IMR-90 (cell line): Measurements from ENCODE around the gene GPRASP1. TPM values are rescaled to one million over a fixed set of nuclear protein-coding genes. Genes with fewer than 3 reads are reported as not detected.
"Not testable (repeated sequence)": the region's sequence is repeated elsewhere in the genome, so short reads cannot be mapped to it uniquely, and the experiment has no call there.

Experiments
- ATAC-seq: fragments of 200-7000 bp; cut with Tn5 transposase; 2 replicates; pipeline ENCODE4 v1.9.1; 2020; ENCODE audit warnings: low read depth, mild to moderate bottlenecking, moderate library complexity
- BruUV-seq: library from RNA; stranded (reverse); fragments of 400-500 nt; replicated peaks from 2 replicates; lab custom pipeline; 2021; lab: Mats Ljungman, UMichigan
- CTCF ChIA-PET: fragments of 300-600 bp; formaldehyde crosslinking; extraction: SDS; loops from one replicate; lab custom pipeline; 2021; ENCODE audit warnings: antibody characterized with exemption; lab: Yijun Ruan, JAX
- POLR2A ChIA-PET: fragments of 300-600 bp; sonication (Branson Sonifier 250); formaldehyde crosslinking; loops from one replicate; lab custom pipeline; 2022; ENCODE audit warnings: antibody characterized with exemption; ENCODE audit not compliant: unreplicated experiment; lab: Charles Lee
- DNase-seq: peaks from one replicate; pipeline ENCODE4 v3.0.0; 2013
- H2AFZ ChIP-seq: replicated peaks from 2 replicates; pipeline ENCODE3; 2013; ENCODE audit warnings: low read length, mild to moderate bottlenecking; ENCODE audit not compliant: poor library complexity
- H2AK5ac ChIP-seq: 2 replicates; pipeline ENCODE4 v1.6.1; 2013; ENCODE audit warnings: low read depth, low read length, inconsistent platforms
- H2AK9ac ChIP-seq: replicated peaks from 2 replicates; pipeline ENCODE3; 2013; ENCODE audit warnings: mild to moderate bottlenecking, low read depth, low read length, moderate library complexity; ENCODE audit not compliant: poor library complexity
- H2BK120ac ChIP-seq: 2 replicates; pipeline ENCODE4 v1.6.1; 2013; ENCODE audit warnings: low read depth, low read length, inconsistent platforms
- H2BK15ac ChIP-seq: 3 replicates; pipeline ENCODE4 v1.6.1; 2013; ENCODE audit warnings: low read depth, low read length, inconsistent platforms
- H2BK20ac ChIP-seq: 2 replicates; pipeline ENCODE4 v1.6.1; 2013; ENCODE audit warnings: low read depth, mild to moderate bottlenecking, inconsistent platforms, low read length, moderate library complexity
- H2BK5ac ChIP-seq: 2 replicates; pipeline ENCODE4 v1.6.1; 2013; ENCODE audit warnings: mild to moderate bottlenecking, low read depth, low read length, inconsistent platforms; ENCODE audit not compliant: poor library complexity, severe bottlenecking
- H3K14ac ChIP-seq: replicated peaks from 2 replicates; pipeline ENCODE4 v1.6.1; 2013; ENCODE audit warnings: low read depth, low read length, inconsistent platforms
- H3K18ac ChIP-seq: 2 replicates; pipeline ENCODE4 v1.6.1; 2013; ENCODE audit warnings: low read depth, low read length, control low read depth
- H3K23ac ChIP-seq: 2 replicates; pipeline ENCODE4 v1.6.1; 2013; ENCODE audit warnings: low read depth, low read length, inconsistent platforms
- H3K27ac ChIP-seq: 2 replicates; pipeline ENCODE4 v1.5.1; 2013; ENCODE audit warnings: mild to moderate bottlenecking, control low read depth, low read length; ENCODE audit not compliant: insufficient read depth
- H3K27me3 ChIP-seq: 2 replicates; pipeline ENCODE4 v1.6.1; 2013; ENCODE audit warnings: low read length; ENCODE audit not compliant: control insufficient read depth, insufficient read depth
- H3K36me3 ChIP-seq: 2 replicates; pipeline ENCODE4 v1.6.1; 2013; ENCODE audit warnings: low read length, mixed read lengths; ENCODE audit not compliant: control insufficient read depth, insufficient read depth
- H3K4ac ChIP-seq: 2 replicates; pipeline ENCODE4 v1.6.1; 2013; ENCODE audit warnings: low read depth, low read length, inconsistent platforms
- H3K4me1 ChIP-seq: 2 replicates; pipeline ENCODE4 v1.6.1; 2013; ENCODE audit warnings: low read length, mixed read lengths; ENCODE audit not compliant: control insufficient read depth, insufficient read depth
- H3K4me2 ChIP-seq: 2 replicates; pipeline ENCODE4 v1.6.1; 2013; ENCODE audit warnings: low read depth, mild to moderate bottlenecking, control low read depth, low read length, moderate library complexity
- H3K4me3 ChIP-seq: 2 replicates; pipeline ENCODE4 v1.5.1; 2013; ENCODE audit warnings: low read depth, mild to moderate bottlenecking, control low read depth, low read length, moderate library complexity; ENCODE audit not compliant: insufficient read depth
- H3K56ac ChIP-seq: 2 replicates; pipeline ENCODE4 v1.6.1; 2013; ENCODE audit warnings: low read length, inconsistent platforms; ENCODE audit not compliant: insufficient read depth; ENCODE audit errors: extremely low read depth
- H3K79me1 ChIP-seq, 2 experiments: 2 replicates each; pipeline ENCODE4 v1.6.1; 2013; ENCODE audit warnings: low read length in 2 of 2, inconsistent platforms in 1 of 2, low read depth in 1 of 2
- H3K9ac ChIP-seq: 2 replicates; pipeline ENCODE4 v1.6.1; 2013; ENCODE audit warnings: low read depth, low read length, control low read depth
- H3K9me1 ChIP-seq: 2 replicates; pipeline ENCODE4 v1.6.1; 2013; ENCODE audit warnings: low read length, inconsistent platforms; ENCODE audit not compliant: insufficient read depth
- H3K9me3 ChIP-seq: 2 replicates; pipeline ENCODE4 v1.6.1; 2013; ENCODE audit warnings: low read length; ENCODE audit not compliant: control insufficient read depth, insufficient read depth
- H4K20me1 ChIP-seq: 2 replicates; pipeline ENCODE4 v1.6.1; 2013; ENCODE audit warnings: low read length, inconsistent platforms; ENCODE audit not compliant: insufficient read depth
- H4K5ac ChIP-seq: 2 replicates; pipeline ENCODE4 v1.6.1; 2013; ENCODE audit warnings: mild to moderate bottlenecking, low read depth, low read length, control low read depth
- H4K8ac ChIP-seq, 2 experiments: 2 replicates each; pipeline ENCODE4 v1.6.1; 2013; ENCODE audit warnings: low read depth in 2 of 2, low read length in 2 of 2, control low read depth in 1 of 2, inconsistent platforms in 1 of 2
- H4K91ac ChIP-seq: 2 replicates; pipeline ENCODE4 v1.6.1; 2013; ENCODE audit warnings: low read depth, low read length, inconsistent platforms; ENCODE audit not compliant: insufficient read depth
- WGBS, 2 experiments: methylation state at CpG; one replicate each; pipeline versions ENCODE4 v1.1.5 to v1.1.7; 2013; ENCODE audit warnings: missing lambda C conversion rate in 2 of 2; ENCODE audit not compliant: insufficient read length in 1 of 2; ENCODE audit errors: extremely low coverage in 2 of 2; 5-methylcytosine and 5-hydroxymethylcytosine counted together
- dilution Hi-C: fragments of 300-500 bp; cut with HindIII; formaldehyde crosslinking; loops from one replicate; pipeline ENCODE4 v1.14.3; 2018; ENCODE audit warnings: low sequenced_read_pairs; ENCODE audit not compliant: unreplicated experiment
- in situ Hi-C: fragments of 300-500 bp; cut with MboI; formaldehyde crosslinking; loops from 3 replicates; pipeline ENCODE4 v1.14.3; 2019; ENCODE audit warnings: low sequenced_read_pairs, inconsistent platforms, mixed read lengths
- intact Hi-C: fragments of 100-400 bp; cut with micrococcal nuclease; formaldehyde crosslinking; loops from 2 replicates; pipeline ENCODE4 v1.10.0; 2022
- polyA plus RNA-seq, 3 experiments: library from polyadenylated mRNA; depleted of rRNA; stranded (reverse); fragments of >200 nt; gene quantifications; 2 replicates each; pipeline ENCODE4 v1.2.3, GENCODE V29; 2012; ENCODE audit warnings: low replicate concordance in 1 of 3
- total RNA-seq: library from RNA; depleted of rRNA; stranded (reverse); fragments of >200 nt; gene quantifications from 2 replicates; pipeline ENCODE4 v1.2.3, GENCODE V29; 2012

GPRASP1 gene
- total and polyA plus RNA-seq, 2 of the 4 experiments (the other 2 are of a cell fraction) = 1.3 to 1.5 TPM

DNA sequence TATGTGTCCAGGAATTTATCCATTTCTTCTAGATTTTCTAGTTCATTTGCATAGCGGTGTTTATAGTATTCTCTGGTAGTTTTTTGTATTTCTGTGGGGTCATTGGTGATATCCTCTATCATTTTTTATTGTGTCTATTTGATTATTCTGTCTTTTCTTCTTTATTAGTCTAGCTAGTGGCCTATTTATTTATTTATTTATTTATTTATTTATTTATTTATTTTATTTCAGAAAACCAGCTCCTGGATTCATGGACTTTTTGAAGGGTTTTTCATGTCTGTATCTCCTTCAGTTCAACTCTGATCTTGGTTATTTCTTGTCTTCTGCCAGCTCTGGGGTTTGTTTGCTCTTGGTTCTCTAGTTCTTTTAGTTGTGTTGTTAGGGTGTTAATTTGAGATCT, 26.2 kb downstream of the GPRASP1 start:
- WGBS, 2 experiments = no CpG with 5 or more reads among the region's 1 CpG
- H3K79me1 ChIP-seq, H3K18ac ChIP-seq, H4K8ac ChIP-seq, H4K5ac ChIP-seq, H3K9me1 ChIP-seq, H3K9ac ChIP-seq, H3K14ac ChIP-seq, H3K23ac ChIP-seq, CTCF ChIA-PET, H4K91ac ChIP-seq, H2BK20ac ChIP-seq, dilution Hi-C loops, H2AFZ ChIP-seq, H3K4me1 ChIP-seq, H3K4me3 ChIP-seq, H3K56ac ChIP-seq, intact Hi-C loops, H2AK5ac ChIP-seq, H4K20me1 ChIP-seq, DNase-seq, ATAC-seq, POLR2A ChIA-PET, H3K4ac ChIP-seq, BruUV-seq, H3K27ac ChIP-seq, H2BK5ac ChIP-seq, H2BK15ac ChIP-seq, in situ Hi-C loops, H3K27me3 ChIP-seq, H3K4me2 ChIP-seq, H3K9me3 ChIP-seq, H2AK9ac ChIP-seq, H3K36me3 ChIP-seq, H2BK120ac ChIP-seq: not testable (repeated sequence)
